PFSK-1 (cell line): Measurements from ENCODE around the gene TNFRSF19.

Source experiments
- FOXP2 ChIP-seq: optimal IDR thresholded peaks from 2 replicates; pipeline ENCODE3; 2011; ENCODE audit warnings: borderline replicate concordance, control low read depth, inconsistent platforms; ENCODE audit not compliant: insufficient read depth; ENCODE audit errors: extremely low read length, extremely low read depth
- POLR2AphosphoS5 ChIP-seq: IDR thresholded peaks from 2 replicates; pipeline ENCODE4 v1.6.1; 2012; ENCODE audit warnings: low read depth, mild to moderate bottlenecking, control low read depth, low read length, moderate library complexity
- REST ChIP-seq, 2 experiments: IDR thresholded peaks; 2 replicates each; pipeline versions ENCODE4 v1.6.1 to v1.8.0; 2011 to 2012; ENCODE audit warnings: low read depth in 2 of 2, low read length in 2 of 2, control low read depth in 1 of 2, inconsistent platforms in 1 of 2, mild to moderate bottlenecking in 1 of 2, moderate library complexity in 1 of 2; ENCODE audit not compliant: insufficient read depth in 1 of 2
- TAF1 ChIP-seq: IDR thresholded peaks from 2 replicates; pipeline ENCODE4 v1.6.1; 2012; ENCODE audit warnings: low read length, control low read depth, borderline replicate concordance; ENCODE audit not compliant: insufficient read depth

- TF ChIP-seq REST (IDR thresholded peaks at IDR 0.05; ENCODE audit: insufficient read depth in 1 of 2, low read depth in 2 of 2, low read length in 2 of 2) (no peak), FOXP2 (no peak), POLR2AphosphoS5 (no peak), TAF1 (no peak)
Observed at GRCh38 chr13:23632741-23633140, 62.5 kb downstream of the TNFRSF19 start.
